Liver (tissue), 9 donors: ENCODE data around the gene RAP1GAP2. TPM values are rescaled to one million over a fixed set of nuclear protein-coding genes. Genes with fewer than 3 reads are reported as not detected.

Experiments
- DNase-seq: peaks from one replicate; pipeline ENCODE4 v3.0.0-alpha.2; 2017; ENCODE audit warnings: low spot score
- H3K27ac ChIP-seq, 2 donors: one replicate each; pipeline ENCODE4 v1.7.0; 2013; ENCODE audit warnings: inconsistent platforms in 2 of 2, low read length in 2 of 2, control low read depth in 1 of 2, low read depth in 1 of 2, mild to moderate bottlenecking in 1 of 2
- H3K27me3 ChIP-seq, 4 donors: one replicate each; pipeline versions ENCODE4 v1.6.1 to v1.7.0; 2013; ENCODE audit warnings: low read length in 3 of 4, inconsistent platforms in 1 of 4, mild to moderate bottlenecking in 1 of 4, moderate library complexity in 1 of 4; ENCODE audit not compliant: control insufficient read depth in 4 of 4, insufficient read depth in 4 of 4
- H3K36me3 ChIP-seq, 4 donors: one replicate each; pipeline versions ENCODE4 v1.6.1 to v1.7.0; 2013; ENCODE audit warnings: low read length in 3 of 4, mild to moderate bottlenecking in 3 of 4, low read depth in 1 of 4, moderate library complexity in 1 of 4; ENCODE audit not compliant: control insufficient read depth in 4 of 4, insufficient read depth in 3 of 4
- H3K4me1 ChIP-seq, 4 donors: one replicate each; pipeline versions ENCODE4 v1.6.1 to v1.7.0; 2013; ENCODE audit warnings: low read length in 3 of 4, mild to moderate bottlenecking in 3 of 4, moderate library complexity in 1 of 4; ENCODE audit not compliant: control insufficient read depth in 4 of 4, insufficient read depth in 4 of 4
- H3K4me3 ChIP-seq, 3 donors: one replicate each; pipeline versions ENCODE4 v1.6.1 to v1.7.0; 2013; ENCODE audit warnings: low read length in 3 of 3, control low read depth in 1 of 3, low read depth in 1 of 3, mild to moderate bottlenecking in 1 of 3
- H3K9ac ChIP-seq, 2 donors: one replicate each; pipeline ENCODE4 v1.7.0; 2013; ENCODE audit warnings: low read length in 2 of 2, mild to moderate bottlenecking in 2 of 2, moderate library complexity in 2 of 2, control low read depth in 1 of 2, low read depth in 1 of 2
- H3K9me3 ChIP-seq, 4 donors: one replicate each; pipeline versions ENCODE4 v1.6.1 to v1.7.0; 2013; ENCODE audit warnings: low read length in 3 of 4; ENCODE audit not compliant: control insufficient read depth in 4 of 4
- CTCF ChIP-seq: fragments of 150-350 bp; IDR thresholded peaks from 2 replicates; pipeline ENCODE4 v1.5.1; 2017; ENCODE audit warnings: improper control_type of control experiment, low read depth, low read length; ENCODE audit not compliant: missing input control
- FOXA1 ChIP-seq: IDR thresholded peaks from 2 replicates; pipeline ENCODE4 v1.6.1; 2016; ENCODE audit warnings: antibody characterized with exemption
- FOXA2 ChIP-seq: IDR thresholded peaks from 2 replicates; pipeline ENCODE4 v1.6.1; 2016; ENCODE audit warnings: antibody characterized with exemption
- GABPA ChIP-seq, 2 donors: IDR thresholded peaks in 1 of 2; conservative IDR thresholded peaks in 1 of 2; 2 replicates each; pipeline ENCODE4 v1.6.1; 2016; ENCODE audit warnings: antibody characterized with exemption in 2 of 2, mild to moderate bottlenecking in 1 of 2, moderate library complexity in 1 of 2
- HNF4A ChIP-seq, 2 donors: conservative IDR thresholded peaks; 2 replicates each; pipeline ENCODE4 v1.6.1; 2016; ENCODE audit warnings: antibody characterized with exemption in 2 of 2, mild to moderate bottlenecking in 2 of 2
- HNF4G ChIP-seq: IDR thresholded peaks from 2 replicates; pipeline ENCODE4 v1.6.1; 2016; ENCODE audit warnings: antibody characterized with exemption
- JUND ChIP-seq, 2 donors: IDR thresholded peaks; 2 replicates each; pipeline ENCODE4 v1.6.1; 2016; ENCODE audit warnings: antibody characterized with exemption in 2 of 2
- NR2F2 ChIP-seq: IDR thresholded peaks from 2 replicates; pipeline ENCODE4 v1.6.1; 2016; ENCODE audit warnings: antibody characterized with exemption
- RAD21 ChIP-seq, 2 donors: IDR thresholded peaks; 2 replicates each; pipeline ENCODE4 v1.6.1; 2016; ENCODE audit warnings: antibody characterized with exemption in 2 of 2, mild to moderate bottlenecking in 2 of 2
- RXRA ChIP-seq, 2 donors: IDR thresholded peaks; 2 replicates each; pipeline ENCODE4 v1.6.1; 2017 to 2018; ENCODE audit warnings: antibody characterized with exemption in 2 of 2, mild to moderate bottlenecking in 1 of 2
- SP1 ChIP-seq: IDR thresholded peaks from 2 replicates; pipeline ENCODE4 v1.6.1; 2018; ENCODE audit warnings: antibody characterized with exemption, mild to moderate bottlenecking
- TAF1 ChIP-seq: conservative IDR thresholded peaks from 2 replicates; pipeline ENCODE4 v1.6.1; 2016; ENCODE audit warnings: antibody characterized with exemption, mild to moderate bottlenecking
- YY1 ChIP-seq: IDR thresholded peaks from 2 replicates; pipeline ENCODE4 v1.6.1; 2016; ENCODE audit warnings: antibody characterized with exemption, mild to moderate bottlenecking
- WGBS: extraction: QIAGEN DNeasy Blood & Tissue Kit; methylation state at CpG from one replicate; pipeline ENCODE4 v1.1.7; 2013; 5-methylcytosine and 5-hydroxymethylcytosine counted together
- polyA plus RNA-seq, 2 donors: library from polyadenylated mRNA; stranded (reverse) in 1 of 2; unstranded in 1 of 2; fragments of 200-250 nt in 1 of 2; fragments of >200 nt in 1 of 2; fragmentation: Nextera tagmentation in 1 of 2; extraction: Ambion mirVana in 1 of 2; gene quantifications; one replicate each; pipeline versions ENCODE4 v1.2.1 to v1.2.3, GENCODE V29; 2013 to 2015
- total RNA-seq, 2 donors: library from RNA; depleted of rRNA; stranded (reverse); fragments of >200 nt; gene quantifications; one replicate each; pipeline ENCODE4 v1.2.3, GENCODE V29; 2014
- TF ChIP-seq, protein P1 (sequence below): IDR thresholded peaks from 2 replicates; pipeline ENCODE4 v1.6.1; 2016; ENCODE audit warnings: antibody characterized with exemption, mild to moderate bottlenecking
- donor health status: healthy.
- donor health status: healthy.
- donor health status: healthy.
- donor health status: healthy.
- donor health status: healthy.

RAP1GAP2 gene
- total and polyA plus RNA-seq, 4 donors, result 0.56 to 1.7 (median 1.1) TPM

DNA sequence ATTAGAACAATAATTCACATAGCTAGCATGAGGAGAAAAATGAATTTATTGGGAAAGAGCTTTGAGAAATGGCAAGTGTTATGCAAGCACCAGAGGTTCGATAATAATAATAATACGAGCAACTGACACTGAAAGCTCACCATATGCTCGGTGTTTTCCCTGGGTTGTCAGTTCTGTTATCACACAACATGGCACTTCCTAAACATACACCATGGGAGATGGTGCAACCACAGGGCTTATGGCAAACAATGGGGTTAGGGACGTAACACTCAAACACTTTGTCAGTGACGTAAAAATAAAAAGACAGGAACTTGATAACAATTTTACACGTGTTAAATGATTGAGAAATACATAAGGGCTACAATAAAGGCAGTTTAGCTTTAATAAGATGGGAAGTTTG is 243.5 kb downstream of the RAP1GAP2 start:
- H3K27ac ChIP-seq, result no peak overlapping the region
- no peak overlapping the region for H3K4me3 ChIP-seq
- TF ChIP-seq FOXA1 (no peak), RXRA (IDR thresholded peaks at IDR 0.05) (no peak), CTCF (no peak), NR2F2 (no peak), TAF1 (no peak), JUND (IDR thresholded peaks at IDR 0.05) (no peak), FOXA2 (no peak), YY1 (no peak), RAD21 (IDR thresholded peaks at IDR 0.05) (no peak), GABPA (IDR thresholded peaks at IDR 0.05 in 1 of 2, conservative IDR thresholded peaks at IDR 0.05 in 1 of 2) (no peak), HNF4G (no peak), HNF4A (conservative IDR thresholded peaks at IDR 0.05) (no peak)
- TF ChIP-seq, protein P1, sequence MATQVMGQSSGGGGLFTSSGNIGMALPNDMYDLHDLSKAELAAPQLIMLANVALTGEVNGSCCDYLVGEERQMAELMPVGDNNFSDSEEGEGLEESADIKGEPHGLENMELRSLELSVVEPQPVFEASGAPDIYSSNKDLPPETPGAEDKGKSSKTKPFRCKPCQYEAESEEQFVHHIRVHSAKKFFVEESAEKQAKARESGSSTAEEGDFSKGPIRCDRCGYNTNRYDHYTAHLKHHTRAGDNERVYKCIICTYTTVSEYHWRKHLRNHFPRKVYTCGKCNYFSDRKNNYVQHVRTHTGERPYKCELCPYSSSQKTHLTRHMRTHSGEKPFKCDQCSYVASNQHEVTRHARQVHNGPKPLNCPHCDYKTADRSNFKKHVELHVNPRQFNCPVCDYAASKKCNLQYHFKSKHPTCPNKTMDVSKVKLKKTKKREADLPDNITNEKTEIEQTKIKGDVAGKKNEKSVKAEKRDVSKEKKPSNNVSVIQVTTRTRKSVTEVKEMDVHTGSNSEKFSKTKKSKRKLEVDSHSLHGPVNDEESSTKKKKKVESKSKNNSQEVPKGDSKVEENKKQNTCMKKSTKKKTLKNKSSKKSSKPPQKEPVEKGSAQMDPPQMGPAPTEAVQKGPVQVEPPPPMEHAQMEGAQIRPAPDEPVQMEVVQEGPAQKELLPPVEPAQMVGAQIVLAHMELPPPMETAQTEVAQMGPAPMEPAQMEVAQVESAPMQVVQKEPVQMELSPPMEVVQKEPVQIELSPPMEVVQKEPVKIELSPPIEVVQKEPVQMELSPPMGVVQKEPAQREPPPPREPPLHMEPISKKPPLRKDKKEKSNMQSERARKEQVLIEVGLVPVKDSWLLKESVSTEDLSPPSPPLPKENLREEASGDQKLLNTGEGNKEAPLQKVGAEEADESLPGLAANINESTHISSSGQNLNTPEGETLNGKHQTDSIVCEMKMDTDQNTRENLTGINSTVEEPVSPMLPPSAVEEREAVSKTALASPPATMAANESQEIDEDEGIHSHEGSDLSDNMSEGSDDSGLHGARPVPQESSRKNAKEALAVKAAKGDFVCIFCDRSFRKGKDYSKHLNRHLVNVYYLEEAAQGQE, result no peak
- no peak overlapping the region for H3K9ac ChIP-seq
- no peaks in the 10 kb centered on the region for H3K4me1 ChIP-seq
- no peaks in the 10 kb centered on the region for H3K36me3 ChIP-seq
- no peak for DNase-seq
- WGBS, result 44% methylated on average over 6 of the region's 6 CpGs
- peaks cover 0 to 9% (median 5%) of the 10 kb centered on the region in 4 donors for H3K9me3 ChIP-seq
- peaks cover 0 to 6% (median 0%) of the 10 kb centered on the region in 4 donors for H3K27me3 ChIP-seq

- H3K4me3 ChIP-seq, result no peak overlapping the region
- H3K27me3 ChIP-seq, result peaks cover 0 to 6% (median 0%) of the 10 kb centered on the region in 4 donors
- H3K27ac ChIP-seq, result no peak overlapping the region
- TF ChIP-seq SP1 (no peak), RXRA (IDR thresholded peaks at IDR 0.05) (no peak), HNF4G (no peak), NR2F2 (no peak)
- H3K9ac ChIP-seq, result no peak overlapping the region
- no peaks in the 10 kb centered on the region for H3K36me3 ChIP-seq
- no peak for DNase-seq
- H3K9me3 ChIP-seq, result peaks cover 0 to 9% (median 5%) of the 10 kb centered on the region in 4 donors
- 87% methylated on average over 5 of the region's 5 CpGs for WGBS
- H3K4me1 ChIP-seq, result no peaks in the 10 kb centered on the region
Measured at GRCh38 chr17:3040882-3041281, 244.6 kb downstream of the RAP1GAP2 start.

DNA sequence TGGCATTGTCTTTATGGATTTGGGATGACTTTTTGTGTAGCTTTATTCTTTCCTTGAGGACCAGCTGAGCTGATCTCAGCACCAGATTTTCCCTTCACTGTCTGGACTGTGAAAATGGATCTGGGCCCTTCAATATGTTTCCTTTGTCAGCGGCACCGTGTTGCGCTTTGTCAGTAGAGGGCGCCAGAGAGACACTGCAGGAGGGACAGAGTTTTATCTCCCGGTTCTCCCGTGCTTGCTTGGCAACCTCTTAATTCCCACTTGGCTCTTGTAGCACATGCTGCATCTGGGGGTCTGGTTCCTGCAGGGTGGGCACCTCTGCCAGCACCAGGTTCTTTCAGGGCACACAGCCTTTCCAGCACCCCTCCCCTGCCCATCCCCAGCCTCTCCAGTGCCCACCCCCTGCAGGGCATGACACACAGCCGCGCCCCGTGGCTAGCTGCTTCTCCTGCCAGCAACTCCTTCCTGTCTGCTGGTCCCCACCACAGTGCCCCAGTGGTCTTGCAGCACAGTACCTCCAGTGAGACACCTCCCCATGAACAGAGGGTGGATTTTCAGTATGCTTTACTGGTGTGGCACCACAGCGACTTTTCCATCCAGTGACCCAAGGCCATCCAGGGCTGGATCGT is 247.6 kb downstream of the RAP1GAP2 start:
- Histone ChIP-seq H3K27ac (no peak overlapping the region), H3K36me3 (no peaks in the 10 kb centered on the region), H3K9ac (no peak overlapping the region), H3K4me3 (no peak overlapping the region), H3K27me3 (peaks cover 0 to 2% (median 0%) of the 10 kb centered on the region in 4 donors), H3K9me3 (peaks cover 0 to 9% (median 5%) of the 10 kb centered on the region in 4 donors), H3K4me1 (peaks cover 0 to 6% (median 2%) of the 10 kb centered on the region in 4 donors)
- no peak for DNase-seq
- no peak for TF ChIP-seq CTCF
- no peak for TF ChIP-seq SP1
- TF ChIP-seq RAD21 (IDR thresholded peaks at IDR 0.05), result no peak
- no peak for TF ChIP-seq HNF4A (conservative IDR thresholded peaks at IDR 0.05)
- no peak for TF ChIP-seq YY1
- TF ChIP-seq TAF1, result no peak
- no peak for TF ChIP-seq RXRA (IDR thresholded peaks at IDR 0.05)
- TF ChIP-seq, protein P1, result no peak
- TF ChIP-seq FOXA1, result no peak
- 63% methylated on average over 11 of the region's 11 CpGs for WGBS
